ENCODE results near the gene MLANA.

- TF ChIP-seq CTCF (conservative IDR thresholded peaks at IDR 0.05; ENCODE audit: low read length) (no peak), EZH2phosphoT487 (IDR thresholded peaks at IDR 0.05; ENCODE audit: borderline replicate concordance) (no peak)
These were observed 32.8 kb upstream of the MLANA start for GRCh38 chr9:5857928-5858327.
